ENCODE data around the gene C1QTNF6.

Gene C1QTNF6

DNA sequence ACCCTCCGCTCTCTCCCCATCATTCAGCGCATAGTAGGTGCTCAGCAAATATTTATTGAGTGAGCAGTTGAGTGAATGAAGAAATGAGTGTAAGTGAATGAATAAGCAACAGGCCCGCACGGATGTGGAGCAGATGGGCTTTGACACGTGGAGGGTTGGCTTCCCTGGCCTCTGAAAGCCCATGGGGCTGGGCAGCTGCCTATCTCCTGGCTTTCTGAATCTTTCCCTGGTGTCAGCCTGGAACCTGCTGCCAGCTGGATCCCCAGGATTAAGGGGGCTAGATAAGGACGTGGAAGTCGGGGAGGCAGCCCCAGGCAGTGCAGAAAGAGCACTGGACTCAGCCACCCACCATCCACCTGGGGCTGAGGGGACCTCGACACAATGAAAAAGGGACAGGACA is 50.9 kb downstream of the C1QTNF6 start:
- H3K4me3 ChIP-seq (ENCODE audit: low read length) = no peak overlapping the region
- no peak for DNase-seq (ENCODE audit: low read depth)

DNA sequence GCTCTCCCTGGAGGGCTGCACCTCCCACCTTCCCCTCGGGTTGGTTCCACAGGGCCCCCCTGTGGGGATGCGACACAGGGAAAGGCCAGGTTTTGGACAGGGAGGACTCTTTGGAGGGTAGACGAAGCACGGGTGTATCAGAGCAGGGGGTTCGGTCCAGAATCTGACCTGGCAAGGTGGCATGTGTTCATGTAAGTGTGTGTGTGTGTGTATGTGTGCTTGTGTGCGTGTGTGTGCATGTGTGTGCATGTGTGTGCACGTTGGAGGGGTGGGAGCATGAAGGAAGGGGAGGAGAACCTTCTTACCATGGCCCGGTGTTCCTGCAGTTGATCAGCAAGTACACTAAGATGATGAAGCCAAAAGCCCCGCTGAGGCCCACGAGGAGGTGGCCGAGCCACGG is 53.0 kb downstream of the C1QTNF6 start:
- TF ChIP-seq, protein P1, sequence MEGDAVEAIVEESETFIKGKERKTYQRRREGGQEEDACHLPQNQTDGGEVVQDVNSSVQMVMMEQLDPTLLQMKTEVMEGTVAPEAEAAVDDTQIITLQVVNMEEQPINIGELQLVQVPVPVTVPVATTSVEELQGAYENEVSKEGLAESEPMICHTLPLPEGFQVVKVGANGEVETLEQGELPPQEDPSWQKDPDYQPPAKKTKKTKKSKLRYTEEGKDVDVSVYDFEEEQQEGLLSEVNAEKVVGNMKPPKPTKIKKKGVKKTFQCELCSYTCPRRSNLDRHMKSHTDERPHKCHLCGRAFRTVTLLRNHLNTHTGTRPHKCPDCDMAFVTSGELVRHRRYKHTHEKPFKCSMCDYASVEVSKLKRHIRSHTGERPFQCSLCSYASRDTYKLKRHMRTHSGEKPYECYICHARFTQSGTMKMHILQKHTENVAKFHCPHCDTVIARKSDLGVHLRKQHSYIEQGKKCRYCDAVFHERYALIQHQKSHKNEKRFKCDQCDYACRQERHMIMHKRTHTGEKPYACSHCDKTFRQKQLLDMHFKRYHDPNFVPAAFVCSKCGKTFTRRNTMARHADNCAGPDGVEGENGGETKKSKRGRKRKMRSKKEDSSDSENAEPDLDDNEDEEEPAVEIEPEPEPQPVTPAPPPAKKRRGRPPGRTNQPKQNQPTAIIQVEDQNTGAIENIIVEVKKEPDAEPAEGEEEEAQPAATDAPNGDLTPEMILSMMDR (conservative IDR thresholded peaks at IDR 0.05; ENCODE audit: low read depth, low read length) = no peak
- no peak overlapping the region for H3K4me3 ChIP-seq (ENCODE audit: low read length)
- DNase-seq (ENCODE audit: low read depth) = no peak

More for the DNA sequence above, 50.9 kb downstream of the C1QTNF6 start:
- TF ChIP-seq, protein P1 (conservative IDR thresholded peaks at IDR 0.05; ENCODE audit: low read depth, low read length) = no peak

DNA sequence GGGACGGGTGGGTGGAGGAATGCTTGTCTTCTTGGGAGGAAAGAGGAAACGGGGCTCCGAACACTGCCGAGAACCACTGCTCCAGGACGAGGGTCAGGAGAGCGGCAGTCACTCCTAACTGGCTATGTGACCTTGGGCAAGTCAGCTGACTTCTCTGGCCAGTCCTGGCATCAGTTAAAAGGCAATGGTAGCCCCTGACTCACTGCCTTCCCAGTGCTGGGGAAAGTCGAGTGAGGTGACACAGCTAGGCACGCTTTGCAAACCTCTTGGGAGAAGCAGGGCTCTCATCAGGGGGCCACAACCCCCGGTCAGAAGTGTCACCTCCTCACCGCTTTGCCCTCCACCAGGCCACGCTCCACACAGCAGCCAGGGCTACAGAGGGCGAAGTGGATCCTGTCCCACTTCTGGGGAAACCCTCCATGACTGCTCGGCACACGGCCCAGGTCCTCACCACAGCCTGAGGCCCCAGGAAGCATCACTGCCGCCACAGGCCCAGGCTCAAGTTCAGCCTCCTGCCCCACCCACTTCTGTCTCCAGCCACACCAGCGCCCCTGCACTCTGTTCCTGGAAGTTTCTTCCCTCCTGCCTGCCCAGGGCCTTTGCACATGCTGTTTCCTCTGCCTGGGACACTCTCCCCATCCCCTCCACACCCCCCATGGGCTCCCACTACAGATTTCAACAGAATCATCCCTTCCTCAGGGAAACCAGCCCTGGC is 54.6 kb downstream of the C1QTNF6 start:
- TF ChIP-seq, protein P1 (conservative IDR thresholded peaks at IDR 0.05; ENCODE audit: low read depth, low read length) = no peak
- H3K4me3 ChIP-seq (ENCODE audit: low read length) = no peak overlapping the region
- DNase-seq (ENCODE audit: low read depth) = no peak

DNA sequence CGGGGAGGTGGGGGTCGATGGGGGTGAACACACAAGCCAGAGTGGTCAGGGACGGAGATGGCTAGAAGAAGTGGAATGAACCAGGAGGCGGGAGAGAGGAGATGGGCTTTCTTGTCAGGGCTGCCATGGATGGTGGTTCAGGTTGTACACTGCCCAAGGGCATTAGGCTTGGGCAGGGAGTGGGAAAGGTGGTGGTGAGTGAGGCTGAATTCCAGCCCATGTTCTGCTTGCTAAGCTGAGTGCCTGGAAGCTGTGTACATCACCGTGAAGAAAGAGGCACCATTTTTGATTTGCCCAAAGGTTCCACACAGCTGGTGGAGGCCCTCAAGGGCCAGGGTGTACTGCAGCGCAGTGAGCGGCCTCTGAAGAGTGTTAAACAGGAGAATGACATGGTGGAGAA is 55.3 kb downstream of the C1QTNF6 start:
- no peak for DNase-seq (ENCODE audit: low read depth)
- no peak overlapping the region for H3K4me3 ChIP-seq (ENCODE audit: low read length)
- TF ChIP-seq, protein P1 (conservative IDR thresholded peaks at IDR 0.05; ENCODE audit: low read depth, low read length) = no peak

All from retinal pigment epithelial cell (primary cell).